GM12865 (cell line): ENCODE measurements around the gene CNTNAP2.
"Not testable (repeated sequence)": the region's sequence is repeated elsewhere in the genome, so short reads cannot be mapped to it uniquely, and the experiment has no call there.

Experiments
- DNase-seq: peaks from one replicate; pipeline ENCODE4 v3.0.0; 2010; ENCODE audit warnings: low read depth
- H3K4me3 ChIP-seq: 2 replicates; pipeline ENCODE4 v1.5.1; 2011; ENCODE audit warnings: mild to moderate bottlenecking, low read depth, low read length, control low read depth
- TF ChIP-seq, protein P1 (sequence below): IDR thresholded peaks from 2 replicates; pipeline ENCODE4 v1.5.1; 2011; ENCODE audit warnings: low read length, control low read depth, low read depth, inconsistent platforms; ENCODE audit not compliant: insufficient read depth; ENCODE audit errors: missing control alignments

Gene CNTNAP2

DNA sequence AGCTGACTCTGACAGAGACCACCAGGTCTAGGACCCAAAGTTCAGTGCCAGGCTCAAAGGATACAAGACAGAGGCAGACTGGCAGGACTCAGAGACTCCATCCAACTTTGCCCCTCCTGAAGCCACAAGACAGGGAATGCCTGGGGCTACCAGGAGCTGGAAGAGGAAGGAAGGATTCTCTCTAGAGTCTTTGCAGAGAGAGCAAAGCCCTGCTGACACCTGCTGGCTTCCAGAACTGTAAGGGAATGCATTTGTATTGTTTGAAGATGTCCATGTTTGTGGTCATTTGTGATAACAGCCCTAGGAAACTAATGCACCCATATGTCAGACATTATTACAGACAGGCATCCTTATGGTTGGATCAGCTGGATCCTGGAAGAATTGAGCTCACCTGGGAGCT is 2341.7 kb downstream of the CNTNAP2 start:
- DNase-seq, result no peak
- TF ChIP-seq, protein P1, sequence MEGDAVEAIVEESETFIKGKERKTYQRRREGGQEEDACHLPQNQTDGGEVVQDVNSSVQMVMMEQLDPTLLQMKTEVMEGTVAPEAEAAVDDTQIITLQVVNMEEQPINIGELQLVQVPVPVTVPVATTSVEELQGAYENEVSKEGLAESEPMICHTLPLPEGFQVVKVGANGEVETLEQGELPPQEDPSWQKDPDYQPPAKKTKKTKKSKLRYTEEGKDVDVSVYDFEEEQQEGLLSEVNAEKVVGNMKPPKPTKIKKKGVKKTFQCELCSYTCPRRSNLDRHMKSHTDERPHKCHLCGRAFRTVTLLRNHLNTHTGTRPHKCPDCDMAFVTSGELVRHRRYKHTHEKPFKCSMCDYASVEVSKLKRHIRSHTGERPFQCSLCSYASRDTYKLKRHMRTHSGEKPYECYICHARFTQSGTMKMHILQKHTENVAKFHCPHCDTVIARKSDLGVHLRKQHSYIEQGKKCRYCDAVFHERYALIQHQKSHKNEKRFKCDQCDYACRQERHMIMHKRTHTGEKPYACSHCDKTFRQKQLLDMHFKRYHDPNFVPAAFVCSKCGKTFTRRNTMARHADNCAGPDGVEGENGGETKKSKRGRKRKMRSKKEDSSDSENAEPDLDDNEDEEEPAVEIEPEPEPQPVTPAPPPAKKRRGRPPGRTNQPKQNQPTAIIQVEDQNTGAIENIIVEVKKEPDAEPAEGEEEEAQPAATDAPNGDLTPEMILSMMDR, result no peak
- no peak overlapping the region for H3K4me3 ChIP-seq

DNA sequence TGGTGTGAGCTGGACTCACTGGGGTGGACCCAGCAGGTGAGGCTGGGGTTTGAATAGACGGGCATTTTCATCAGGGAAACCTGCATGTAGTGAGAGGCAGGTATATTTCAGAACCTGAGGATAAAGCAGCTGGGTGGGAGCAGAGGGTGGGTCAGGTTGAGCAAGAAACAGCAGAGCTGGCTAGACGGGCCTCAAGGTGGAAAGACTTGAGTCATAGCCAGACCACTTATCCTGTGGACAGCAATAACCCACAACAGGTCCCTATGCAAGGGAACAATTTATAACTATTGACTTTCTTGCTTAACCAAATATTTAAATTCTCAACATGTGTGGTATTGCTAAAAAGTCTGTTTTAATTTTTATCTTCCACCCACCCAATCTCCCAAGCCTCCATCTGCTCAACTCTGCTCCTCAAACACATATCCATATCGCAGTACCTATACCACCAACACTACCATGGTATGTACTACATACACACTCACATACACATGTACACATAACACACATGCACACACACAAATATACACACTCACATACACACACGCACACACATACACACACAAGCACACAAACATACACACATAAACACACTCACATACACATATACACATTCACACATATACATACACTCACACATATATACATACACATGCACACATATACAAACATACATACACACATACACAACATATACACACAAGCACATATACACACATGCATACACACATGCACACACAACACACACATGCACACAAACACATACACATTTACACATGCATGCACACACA is 2345.0 kb downstream of the CNTNAP2 start:
- H3K4me3 ChIP-seq, result no peak overlapping the region
- TF ChIP-seq, protein P1, result no peak
- DNase-seq, result no peak

DNA sequence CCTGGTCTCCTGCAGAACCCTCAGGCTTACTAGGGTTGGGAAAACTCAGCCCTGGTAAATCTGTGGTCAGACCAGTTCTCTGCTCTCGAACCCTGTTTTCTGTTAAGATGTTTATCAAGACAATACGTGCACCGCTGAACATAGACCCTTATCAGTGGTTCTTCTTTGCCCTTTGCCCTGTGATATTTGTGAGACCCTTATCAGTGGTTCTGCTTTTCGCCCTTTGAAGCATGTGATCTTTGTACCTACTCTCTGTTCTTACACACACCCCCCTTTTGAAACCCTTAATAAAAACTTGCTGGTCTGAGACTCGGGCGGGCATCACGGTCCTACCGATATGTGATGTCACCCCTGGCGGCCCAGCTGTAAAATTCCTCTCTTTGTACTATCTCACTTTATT is 2346.2 kb downstream of the CNTNAP2 start:
- DNase-seq, H3K4me3 ChIP-seq: not testable (repeated sequence)

DNA sequence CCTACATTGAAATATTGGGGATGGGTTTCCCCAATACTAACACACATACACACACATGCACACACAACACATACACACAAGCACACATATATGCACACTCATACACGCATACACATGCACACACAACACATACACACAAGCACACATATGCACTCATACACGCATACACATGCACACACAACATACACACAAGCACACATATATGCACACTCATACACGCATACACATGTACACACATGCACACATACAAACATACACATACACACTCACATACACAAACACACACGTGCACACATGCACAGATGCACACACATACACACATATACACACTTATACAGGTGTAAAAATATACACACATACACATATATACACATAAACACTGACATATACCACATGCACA is 2346.6 kb downstream of the CNTNAP2 start:
- TF ChIP-seq, protein P1, result no peak
- H3K4me3 ChIP-seq, result no peak overlapping the region
- no peak for DNase-seq

DNA sequence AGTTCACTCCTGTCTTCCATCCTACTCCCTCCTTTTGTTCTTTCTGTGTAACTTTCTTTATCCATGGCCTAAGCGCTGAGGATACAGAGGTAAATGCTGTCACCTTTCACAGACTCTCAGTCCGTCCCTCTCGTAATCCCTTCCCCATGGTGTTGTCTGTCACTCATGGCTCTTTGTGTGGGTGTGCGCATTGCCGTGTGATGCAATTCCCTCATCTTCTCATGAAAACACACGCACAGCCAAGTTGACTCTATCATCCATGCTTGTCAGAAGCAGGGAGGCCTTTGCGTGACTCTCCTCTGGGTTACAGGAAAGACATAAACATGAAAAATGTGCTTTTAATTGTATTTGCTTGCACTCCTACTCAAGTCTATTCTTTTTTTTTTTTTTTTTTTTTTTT is 2348.3 kb downstream of the CNTNAP2 start:
- H3K4me3 ChIP-seq, result no peak overlapping the region
- no peak for DNase-seq
- TF ChIP-seq, protein P1, result no peak

DNA sequence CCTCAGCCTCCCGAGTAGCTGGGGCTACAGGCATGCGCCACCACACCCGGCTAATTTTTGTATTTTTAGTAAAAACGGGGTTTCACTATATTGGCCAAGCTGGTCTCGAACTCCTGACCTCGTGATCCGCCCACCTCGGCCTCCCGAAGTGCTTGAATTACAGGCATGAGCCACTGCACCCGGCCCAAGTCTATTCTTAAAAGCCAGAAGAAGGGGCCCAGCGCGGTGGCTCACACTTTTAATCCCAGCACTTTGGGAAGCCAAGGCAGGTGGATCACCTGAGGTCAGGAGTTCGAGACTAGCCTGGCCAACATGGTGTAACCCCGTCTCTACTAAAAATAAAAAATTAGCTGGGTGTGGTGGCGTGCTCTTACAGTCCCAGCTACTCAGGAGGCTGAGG is 2348.8 kb downstream of the CNTNAP2 start:
- not testable (repeated sequence) for H3K4me3 ChIP-seq, DNase-seq

DNA sequence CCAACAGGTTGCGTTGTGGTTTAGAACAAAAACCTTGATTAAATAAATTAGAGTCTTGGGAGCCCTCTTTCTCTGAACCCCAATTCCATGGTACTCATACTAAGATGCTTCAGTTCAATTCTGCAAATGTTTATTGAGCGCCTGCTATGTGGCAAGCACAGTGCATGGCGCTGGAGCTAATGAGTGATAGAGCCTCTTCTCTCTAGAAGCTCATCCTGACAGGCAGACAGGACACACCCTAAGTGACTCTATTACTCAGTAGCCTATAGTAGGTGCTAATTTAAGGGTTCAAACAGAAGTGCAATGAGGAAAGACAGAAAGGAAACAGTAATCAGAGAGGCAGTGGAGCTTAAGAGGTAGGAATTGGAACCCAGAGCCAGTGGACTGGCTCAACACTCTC is 2349.5 kb downstream of the CNTNAP2 start:
- H3K4me3 ChIP-seq, result no peak overlapping the region
- DNase-seq, result no peak
- TF ChIP-seq, protein P1, result no peak

DNA sequence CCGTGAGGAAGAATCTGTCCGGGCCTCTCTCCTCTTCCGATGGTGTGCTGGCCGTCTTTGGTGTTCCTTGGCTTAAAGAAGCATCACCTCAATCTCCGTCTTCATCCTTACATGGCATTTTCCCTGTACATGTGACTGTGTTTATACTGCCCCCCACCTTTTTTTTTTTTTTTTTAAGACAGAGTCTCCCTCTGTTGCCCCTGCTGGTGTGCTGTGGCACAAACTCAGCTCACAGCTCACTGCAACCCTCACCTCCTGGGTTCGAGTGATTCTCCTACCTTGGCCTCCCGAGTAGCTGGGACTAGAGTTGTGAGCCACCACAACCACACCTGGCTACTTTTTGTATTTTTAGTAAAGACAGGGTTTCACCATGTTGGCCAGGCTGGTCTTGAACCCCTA is 2352.1 kb downstream of the CNTNAP2 start:
- DNase-seq, result no peak
- no peak overlapping the region for H3K4me3 ChIP-seq
- TF ChIP-seq, protein P1, result no peak
